ENCODE data around the gene MAML2.

DNA sequence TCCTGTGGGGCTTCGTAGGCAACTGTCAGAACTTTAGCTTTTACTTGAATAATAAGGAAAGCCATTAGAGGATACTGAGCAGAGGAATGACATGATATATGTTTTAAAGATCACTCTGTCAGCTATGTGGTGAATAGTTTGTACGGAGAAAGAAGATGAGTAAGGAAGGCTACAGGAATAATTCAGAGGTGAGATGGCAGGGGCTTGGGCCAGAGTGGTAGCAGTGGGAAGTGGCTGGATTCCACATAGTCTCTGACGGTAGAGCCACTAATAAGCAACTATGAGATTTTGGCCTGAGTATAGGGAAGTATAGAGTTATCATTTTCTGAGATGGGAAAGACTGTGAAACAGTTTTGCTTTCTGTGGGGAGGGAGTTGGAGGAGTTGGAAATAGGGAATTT lies 325.1 kb downstream of the MAML2 start:
- TF ChIP-seq, protein P1, sequence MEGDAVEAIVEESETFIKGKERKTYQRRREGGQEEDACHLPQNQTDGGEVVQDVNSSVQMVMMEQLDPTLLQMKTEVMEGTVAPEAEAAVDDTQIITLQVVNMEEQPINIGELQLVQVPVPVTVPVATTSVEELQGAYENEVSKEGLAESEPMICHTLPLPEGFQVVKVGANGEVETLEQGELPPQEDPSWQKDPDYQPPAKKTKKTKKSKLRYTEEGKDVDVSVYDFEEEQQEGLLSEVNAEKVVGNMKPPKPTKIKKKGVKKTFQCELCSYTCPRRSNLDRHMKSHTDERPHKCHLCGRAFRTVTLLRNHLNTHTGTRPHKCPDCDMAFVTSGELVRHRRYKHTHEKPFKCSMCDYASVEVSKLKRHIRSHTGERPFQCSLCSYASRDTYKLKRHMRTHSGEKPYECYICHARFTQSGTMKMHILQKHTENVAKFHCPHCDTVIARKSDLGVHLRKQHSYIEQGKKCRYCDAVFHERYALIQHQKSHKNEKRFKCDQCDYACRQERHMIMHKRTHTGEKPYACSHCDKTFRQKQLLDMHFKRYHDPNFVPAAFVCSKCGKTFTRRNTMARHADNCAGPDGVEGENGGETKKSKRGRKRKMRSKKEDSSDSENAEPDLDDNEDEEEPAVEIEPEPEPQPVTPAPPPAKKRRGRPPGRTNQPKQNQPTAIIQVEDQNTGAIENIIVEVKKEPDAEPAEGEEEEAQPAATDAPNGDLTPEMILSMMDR (IDR thresholded peaks at IDR 0.05; ENCODE audit: poor library complexity): no peak
- TF ChIP-seq EZH2phosphoT487 (IDR thresholded peaks at IDR 0.05; ENCODE audit: low read depth, severe bottlenecking, unreplicated experiment): no peak
- no peak for TF ChIP-seq EZH2 (IDR thresholded peaks at IDR 0.05; ENCODE audit: borderline replicate concordance)

Data from hepatocyte (in vitro differentiated cells).